WTC11 (cell line): Measurements from ENCODE around the gene ACSF3. TPM values are rescaled to one million over a fixed set of nuclear protein-coding genes. Genes with fewer than 3 reads are reported as not detected.
A peak's percentile ranks its signal among the peaks of the same experiment; 100 is the strongest.

Experiments
- ATAC-seq: fragments of 200-7000 bp; cut with Tn5 transposase; 2 replicates; pipeline ENCODE4 v1.10.0; 2021; ENCODE audit warnings: mild to moderate bottlenecking, moderate library complexity
- CTCF ChIA-PET: fragments of 300-600 bp; sonication (Branson Sonifier 250); formaldehyde crosslinking; loops from one replicate; lab custom pipeline; 2021; ENCODE audit warnings: antibody characterized with exemption; lab: Charles Lee
- POLR2A ChIA-PET: fragments of 350-600 bp; sonication (Branson Sonifier 250); formaldehyde crosslinking; loops from one replicate; lab custom pipeline; 2021; ENCODE audit warnings: antibody characterized with exemption; lab: Charles Lee
- DNase-seq: peaks from one replicate; pipeline ENCODE4 v3.0.0; 2021; ENCODE audit warnings: low spot score
- H3K27ac Mint-ChIP-seq: 2 replicates; pipeline ENCODE4 v1.8.0; 2021; ENCODE audit warnings: mixed read lengths
- H3K27me3 Mint-ChIP-seq: 2 replicates; pipeline ENCODE4 v1.8.0; 2021; ENCODE audit warnings: low read depth, mild to moderate bottlenecking, moderate library complexity, mixed read lengths
- H3K36me3 Mint-ChIP-seq: 2 replicates; pipeline ENCODE4 v1.8.0; 2021; ENCODE audit warnings: mixed read lengths
- H3K4me1 Mint-ChIP-seq: 2 replicates; pipeline ENCODE4 v1.8.0; 2022; ENCODE audit warnings: mixed read lengths
- H3K4me3 Mint-ChIP-seq: 2 replicates; pipeline ENCODE4 v1.8.0; 2021; ENCODE audit warnings: mild to moderate bottlenecking, moderate library complexity, mixed read lengths
- H3K9me3 Mint-ChIP-seq: 2 replicates; pipeline ENCODE4 v1.8.0; 2021; ENCODE audit warnings: mixed read lengths
- CDX4 ChIP-seq: fragments of 250-450 bp; sonication (Bioruptor Pico); IDR thresholded peaks from 2 replicates; pipeline ENCODE4 v1.9.0; 2021; ENCODE audit warnings: moderate library complexity, mild to moderate bottlenecking, inconsistent platforms, borderline replicate concordance
- CREM ChIP-seq: sonication (generic); formaldehyde crosslinking; IDR thresholded peaks from 2 replicates; pipeline ENCODE4 v1.8.1; 2022; ENCODE audit warnings: mild to moderate bottlenecking, missing genetic modification reagents, moderate library complexity
- CTCF ChIP-seq: fragments of 200-600 bp; IDR thresholded peaks from 2 replicates; pipeline ENCODE4 v1.8.0; 2022; ENCODE audit warnings: antibody characterized with exemption
- ELF4 ChIP-seq: sonication (generic); formaldehyde crosslinking; IDR thresholded peaks from 2 replicates; pipeline ENCODE4 v1.8.1; 2022; ENCODE audit warnings: low read depth, mild to moderate bottlenecking, moderate library complexity, missing genetic modification reagents
- EMX1 ChIP-seq: fragments of 250-450 bp; sonication (Bioruptor Pico); IDR thresholded peaks from 2 replicates; pipeline ENCODE4 v1.8.0; 2021; ENCODE audit warnings: mild to moderate bottlenecking
- FOXJ3 ChIP-seq: sonication (generic); formaldehyde crosslinking; IDR thresholded peaks from 2 replicates; pipeline ENCODE4 v1.9.0; 2021; ENCODE audit warnings: missing genetic modification reagents, mild to moderate bottlenecking, borderline replicate concordance
- FOXK1 ChIP-seq: sonication (generic); formaldehyde crosslinking; IDR thresholded peaks from 2 replicates; pipeline ENCODE4 v1.8.0; 2022; ENCODE audit warnings: mild to moderate bottlenecking, moderate library complexity, missing genetic modification reagents
- KAT7 ChIP-seq: sonication (generic); formaldehyde crosslinking; IDR thresholded peaks from 2 replicates; pipeline ENCODE4 v1.8.1; 2023; ENCODE audit warnings: missing genetic modification reagents, mild to moderate bottlenecking, borderline replicate concordance
- OVOL2 ChIP-seq: fragments of 250-450 bp; sonication (Bioruptor Pico); IDR thresholded peaks from 2 replicates; pipeline ENCODE4 v1.9.0; 2021; ENCODE audit warnings: mild to moderate bottlenecking, borderline replicate concordance
- PREB ChIP-seq: sonication (generic); formaldehyde crosslinking; IDR thresholded peaks from 2 replicates; pipeline ENCODE4 v1.8.1; 2022; ENCODE audit warnings: mild to moderate bottlenecking, missing genetic modification reagents, moderate library complexity, borderline replicate concordance
- PRRX2 ChIP-seq: fragments of 250-450 bp; sonication (Bioruptor Pico); IDR thresholded peaks from 2 replicates; pipeline ENCODE4 v1.8.0; 2021; ENCODE audit warnings: mild to moderate bottlenecking
- SMAD3 ChIP-seq: sonication (generic); formaldehyde crosslinking; IDR thresholded peaks from 2 replicates; pipeline ENCODE4 v1.8.0; 2022; ENCODE audit warnings: missing genetic modification reagents, mild to moderate bottlenecking, borderline replicate concordance
- TP53 ChIP-seq: sonication (generic); formaldehyde crosslinking; IDR thresholded peaks from 2 replicates; pipeline ENCODE4 v1.8.1; 2023; ENCODE audit warnings: mild to moderate bottlenecking, missing genetic modification reagents
- USF1 ChIP-seq: sonication (generic); formaldehyde crosslinking; IDR thresholded peaks from 2 replicates; pipeline ENCODE4 v1.8.0; 2022; ENCODE audit warnings: mild to moderate bottlenecking, missing genetic modification reagents
- ZBTB21 ChIP-seq: sonication (generic); formaldehyde crosslinking; IDR thresholded peaks from 2 replicates; pipeline ENCODE4 v1.8.1; 2023; ENCODE audit warnings: mild to moderate bottlenecking, missing genetic modification reagents, borderline replicate concordance
- ZBTB43 ChIP-seq: sonication (generic); formaldehyde crosslinking; IDR thresholded peaks from 2 replicates; pipeline ENCODE4 v1.8.1; 2023; ENCODE audit warnings: mild to moderate bottlenecking, missing genetic modification reagents
- ZMAT4 ChIP-seq: fragments of 250-450 bp; sonication (Bioruptor Pico); IDR thresholded peaks from 2 replicates; pipeline ENCODE4 v1.9.0; 2021; ENCODE audit warnings: mild to moderate bottlenecking
- ZNF121 ChIP-seq: sonication (generic); formaldehyde crosslinking; IDR thresholded peaks from 2 replicates; pipeline ENCODE4 v1.8.0; 2023; ENCODE audit warnings: missing genetic modification reagents
- ZNF263 ChIP-seq: sonication (generic); formaldehyde crosslinking; IDR thresholded peaks from 2 replicates; pipeline ENCODE4 v1.8.1; 2022; ENCODE audit warnings: low read depth, mild to moderate bottlenecking, moderate library complexity, missing genetic modification reagents
- ZSCAN18 ChIP-seq: fragments of 250-450 bp; sonication (Bioruptor Pico); IDR thresholded peaks from 2 replicates; pipeline ENCODE4 v2.1.2; 2022; ENCODE audit warnings: mild to moderate bottlenecking, moderate library complexity
- total RNA-seq: library from RNA; stranded (reverse); gene quantifications from 3 replicates; pipeline ENCODE4 v1.2.3, GENCODE V29; 2021

The ACSF3 gene
- total RNA-seq, 1 experiment from 2014 or later = 22.9 TPM

GRCh38 chr16:89198417-89199240 lies 105.0 kb downstream of the ACSF3 start (continued):
- TF ChIP-seq ZBTB21 (no peak), ELF4 (CRISPR knock-in tag) (no peak), SMAD3 (no peak), CTCF (no peak), ZMAT4 (CRISPR knock-in tag) (no peak), EMX1 (no peak), OVOL2 (no peak)

GRCh38 chr16:89199241-89200123 lies 105.8 kb downstream of the ACSF3 start:
- no peak for DNase-seq
- ChIA-PET POLR2A (interaction anchor here (1.4 to 1.6 kb wide), 2 partner anchors 18 to 26 kb away, joined by 3 to 4 read pairs; partner anchors contain the start of gene ZNF778), CTCF (interaction anchor here (0.7 to 3.1 kb wide), 6 partner anchors 17 to 462 kb away, joined by 3 to 17 read pairs (median 3); partner anchors contain the start of gene ZNF778)
- TF ChIP-seq ZNF121 (CRISPR knock-in tag) (no peak), KAT7 (CRISPR knock-in tag) (no peak), ZNF263 (CRISPR knock-in tag) (no peak), FOXK1 (CRISPR knock-in tag) (no peak), CREM (CRISPR knock-in tag) (no peak), PREB (CRISPR knock-in tag) (no peak), ZBTB43 (CRISPR knock-in tag) (no peak), FOXJ3 (CRISPR knock-in tag) (no peak), ZSCAN18 (no peak), USF1 (no peak), TP53 (CRISPR knock-in tag) (no peak), CDX4 (no peak), PRRX2 (CRISPR knock-in tag) (no peak), ZBTB21 (no peak)
- H3K36me3 Mint-ChIP-seq = no peaks in the 10 kb centered on the region
- no peak overlapping the region for H3K27ac Mint-ChIP-seq
- H3K27me3 Mint-ChIP-seq = peaks cover 38% of the 10 kb centered on the region
- ATAC-seq = no peak
- H3K4me3 Mint-ChIP-seq = peak overlapping the region; percentile 68
- no peaks in the 10 kb centered on the region for H3K9me3 Mint-ChIP-seq
- H3K4me1 Mint-ChIP-seq = no peaks in the 10 kb centered on the region
